Renal cortex interstitium (tissue), 11 donors: Measurements from ENCODE around the gene ALDH3B1. TPM values are rescaled to one million over a fixed set of nuclear protein-coding genes. Genes with fewer than 3 reads are reported as not detected.
A peak's percentile ranks its signal among the peaks of the same experiment; 100 is the strongest.

Source experiments
- DNase-seq, 11 donors: peaks; one replicate each; pipeline ENCODE4 v3.0.0-alpha.2; 2013; ENCODE audit warnings: low read depth in 9 of 11, low spot score in 4 of 11; ENCODE audit errors: extremely low read depth in 1 of 11
- polyA plus RNA-seq, 3 donors: library from polyadenylated mRNA; unstranded; fragments of 120-200 nt; gene quantifications; one replicate each; pipeline ENCODE4 v1.2.1, GENCODE V29; 2013; ENCODE audit not compliant: insufficient read length in 3 of 3

The ALDH3B1 gene
- polyA plus RNA-seq, 3 donors = 1.8 to 3.9 (median 2.2) TPM

DNA sequence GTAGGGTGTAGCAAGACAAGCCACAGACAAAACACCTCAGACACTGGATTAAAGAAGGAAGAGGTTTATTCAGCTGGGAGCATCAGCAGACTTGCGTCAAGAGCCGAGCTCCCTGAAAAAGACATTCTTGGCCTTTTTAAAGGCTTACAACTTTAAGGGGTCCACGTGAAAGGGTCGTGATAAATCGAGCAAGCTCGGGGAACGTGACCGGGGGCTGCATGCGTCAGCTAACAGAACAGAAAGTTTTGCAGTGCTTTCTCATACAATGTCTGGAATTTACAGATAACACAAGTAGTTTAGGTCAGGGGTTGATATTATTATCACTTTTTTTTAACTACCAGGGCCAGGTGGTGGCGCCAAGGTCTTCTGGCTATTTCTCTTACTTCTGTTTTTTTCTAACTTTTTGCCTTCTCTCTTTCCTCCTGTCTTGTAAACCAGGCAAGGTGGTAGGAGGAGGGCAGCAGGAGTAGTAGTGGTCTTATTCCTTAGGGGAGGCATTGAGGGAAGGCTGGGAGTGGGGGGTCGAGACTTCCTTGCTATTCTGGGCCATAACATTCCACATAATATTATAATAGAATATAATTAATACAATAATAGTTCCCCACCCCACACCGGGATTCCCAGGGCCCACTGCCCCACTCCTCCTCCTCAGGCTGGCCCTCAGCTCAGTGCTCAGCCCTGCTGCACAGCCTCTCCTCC lies 587 bp upstream of the ALDH3B1 start:
- DNase-seq = no peak

- no peak for DNase-seq
Observed at GRCh38 chr11:68011051-68011943, 1.2 kb downstream of the ALDH3B1 start.

DNA sequence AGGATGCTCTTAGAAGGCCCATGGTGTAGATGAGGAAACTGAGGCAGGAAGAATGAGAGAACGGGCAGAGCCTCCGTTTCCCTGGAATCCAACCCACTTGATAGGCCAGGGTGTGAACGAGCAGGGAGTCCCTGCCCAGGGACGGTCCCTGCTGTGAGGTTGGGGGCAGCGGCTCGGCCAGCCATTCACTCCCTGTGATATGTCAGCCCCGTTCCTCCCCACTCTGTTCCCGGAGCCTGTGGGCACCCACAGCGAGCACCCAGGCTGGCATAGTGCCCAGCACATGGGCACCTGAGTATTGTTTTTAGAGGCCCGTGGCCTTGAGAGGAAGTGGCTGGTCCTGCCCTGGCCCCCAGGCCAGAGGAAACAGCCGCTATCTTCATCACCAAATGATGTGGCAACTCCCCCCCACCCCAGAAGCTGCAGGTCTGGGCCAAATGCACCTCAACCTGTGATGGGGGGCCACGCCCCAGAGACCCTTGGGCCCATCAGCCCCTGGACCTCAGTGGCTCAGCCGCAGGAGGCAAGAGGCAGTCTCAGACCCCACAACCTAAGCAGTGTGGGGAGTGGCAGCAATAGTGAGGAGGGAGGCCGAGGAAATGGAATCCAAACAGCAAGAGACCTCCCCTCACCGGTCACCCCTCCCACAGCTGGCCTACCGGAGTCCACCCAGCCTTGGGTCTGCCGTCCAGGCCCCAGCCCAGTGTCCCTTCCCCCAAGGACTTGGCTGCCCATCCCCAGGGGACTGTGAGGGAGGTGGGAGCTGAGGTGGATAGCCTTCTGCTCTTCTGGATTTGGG lies 2.1 kb downstream of the ALDH3B1 start:
- DNase-seq = no peak

DNA sequence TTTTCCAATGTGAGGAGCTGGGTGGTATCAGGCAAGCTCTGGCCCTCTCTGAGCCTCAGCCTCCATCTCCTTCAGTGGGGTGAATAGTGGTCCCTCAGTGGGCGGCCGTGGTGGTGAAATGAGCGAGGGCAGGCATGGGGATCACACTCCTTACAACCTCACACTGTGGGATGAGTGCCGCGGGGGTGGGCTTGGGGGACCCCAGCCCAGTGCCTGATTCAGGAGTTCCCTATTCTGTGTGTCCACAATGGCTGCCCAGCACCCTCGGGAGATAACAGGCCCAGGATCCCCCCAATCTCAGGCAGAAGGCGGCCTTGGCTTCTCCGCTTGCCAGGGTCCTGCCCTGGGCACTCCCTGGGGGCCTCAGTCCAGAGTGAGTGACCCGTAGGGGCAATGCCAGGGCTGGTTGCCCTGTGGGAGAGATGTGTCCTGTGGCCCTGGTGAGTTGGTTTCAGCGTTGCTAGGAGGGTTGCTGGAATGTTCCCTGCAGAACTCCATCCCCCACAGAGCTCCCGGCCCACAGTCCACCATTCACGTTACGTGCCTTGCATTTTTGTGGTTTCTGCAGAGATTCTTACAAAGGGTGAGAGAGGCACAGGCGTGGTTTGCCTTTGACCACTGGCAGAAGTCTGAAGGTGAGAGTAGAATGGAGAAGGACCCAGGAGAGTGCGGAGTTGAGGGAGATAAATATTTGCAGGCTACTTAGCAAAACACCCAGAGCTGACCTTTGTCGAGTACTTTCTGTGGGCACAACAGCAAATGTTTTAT lies 2.9 kb downstream of the ALDH3B1 start:
- DNase-seq = peak in 1 of 11 donors; percentile 57

GRCh38 chr11:68013611-68014156 lies 3.6 kb downstream of the ALDH3B1 start:
- DNase-seq = no peak

DNA sequence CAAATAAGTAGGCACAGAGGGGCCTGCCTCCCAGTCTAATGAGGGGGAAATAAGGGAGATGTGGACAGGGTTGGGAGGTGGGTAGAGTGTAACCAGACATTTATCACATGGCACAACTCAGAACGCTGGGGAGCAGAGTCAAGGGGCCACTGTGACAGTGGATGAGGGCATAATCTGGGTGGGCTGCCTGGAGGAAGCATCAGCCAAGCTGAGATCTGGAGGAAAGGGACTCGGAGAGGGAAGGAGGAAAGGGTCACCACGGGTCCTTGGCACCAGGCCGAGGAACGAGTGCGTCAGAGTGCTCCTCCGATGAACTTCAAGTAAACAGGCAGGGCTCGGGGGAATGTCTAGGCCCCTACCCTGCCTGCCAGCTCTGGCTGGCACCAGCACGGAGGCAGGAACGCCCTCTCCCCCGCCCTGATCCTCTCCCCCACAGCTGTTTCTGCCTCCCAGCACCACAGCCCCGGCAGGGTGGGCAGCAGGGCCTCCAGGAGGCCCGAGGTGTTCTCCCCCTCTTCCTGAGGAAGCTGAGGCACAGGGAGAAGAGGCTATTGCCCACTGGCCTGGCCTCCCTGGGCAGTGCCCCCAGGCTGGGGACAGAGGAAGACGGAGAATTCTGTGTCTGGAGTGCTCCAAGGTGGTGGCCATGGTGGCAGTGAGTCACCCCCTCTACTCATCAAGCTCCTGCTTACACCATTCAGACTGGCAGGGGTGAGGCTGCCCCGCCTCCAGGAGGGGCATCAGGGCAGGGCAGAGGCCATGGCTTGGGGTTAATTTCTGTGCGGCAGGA lies 4.2 kb downstream of the ALDH3B1 start:
- no peak for DNase-seq

- DNase-seq = no peak
Observed at GRCh38 chr11:68014947-68015447, 4.9 kb downstream of the ALDH3B1 start.

GRCh38 chr11:68015467-68015866 lies 5.3 kb downstream of the ALDH3B1 start:
- no peak for DNase-seq

DNA sequence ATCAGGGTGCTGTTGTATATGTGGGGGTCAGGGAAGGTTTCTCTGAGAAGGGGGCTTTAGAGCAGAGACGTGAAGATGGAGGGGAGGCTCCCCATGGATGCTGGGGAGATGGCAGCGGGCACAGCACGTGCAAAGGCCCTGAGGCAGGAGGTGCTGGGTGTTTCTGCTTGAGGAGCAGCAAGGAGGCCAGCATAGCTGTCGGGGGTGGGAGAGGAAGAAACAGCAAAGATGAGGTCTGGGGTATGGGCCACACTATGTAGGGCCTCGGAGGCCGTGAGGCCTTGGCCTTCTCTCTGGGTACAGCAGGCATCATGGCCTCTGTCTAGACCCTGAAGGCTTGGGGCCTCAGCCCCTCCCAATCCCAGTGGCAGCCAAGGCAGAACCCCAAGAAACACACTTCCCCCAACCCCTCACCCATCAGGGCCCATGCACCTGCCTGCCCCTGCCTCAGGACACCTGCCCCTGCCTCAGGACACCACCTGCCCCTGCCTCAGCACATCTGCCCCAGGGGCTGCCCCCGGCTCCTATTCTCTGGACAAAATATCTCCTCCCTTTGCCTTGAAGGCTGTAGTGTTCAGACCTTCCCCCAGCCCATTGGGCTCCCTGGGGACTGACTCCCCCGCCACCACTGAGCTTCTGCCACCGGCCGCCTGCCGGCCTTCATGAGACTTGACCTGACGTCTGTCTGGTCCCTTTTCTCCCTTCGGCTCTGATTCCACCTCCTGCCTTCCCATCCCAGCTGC lies 6.2 kb downstream of the ALDH3B1 start:
- no peak for DNase-seq

GRCh38 chr11:68016904-68017817 lies 7.0 kb downstream of the ALDH3B1 start:
- no peak for DNase-seq

DNA sequence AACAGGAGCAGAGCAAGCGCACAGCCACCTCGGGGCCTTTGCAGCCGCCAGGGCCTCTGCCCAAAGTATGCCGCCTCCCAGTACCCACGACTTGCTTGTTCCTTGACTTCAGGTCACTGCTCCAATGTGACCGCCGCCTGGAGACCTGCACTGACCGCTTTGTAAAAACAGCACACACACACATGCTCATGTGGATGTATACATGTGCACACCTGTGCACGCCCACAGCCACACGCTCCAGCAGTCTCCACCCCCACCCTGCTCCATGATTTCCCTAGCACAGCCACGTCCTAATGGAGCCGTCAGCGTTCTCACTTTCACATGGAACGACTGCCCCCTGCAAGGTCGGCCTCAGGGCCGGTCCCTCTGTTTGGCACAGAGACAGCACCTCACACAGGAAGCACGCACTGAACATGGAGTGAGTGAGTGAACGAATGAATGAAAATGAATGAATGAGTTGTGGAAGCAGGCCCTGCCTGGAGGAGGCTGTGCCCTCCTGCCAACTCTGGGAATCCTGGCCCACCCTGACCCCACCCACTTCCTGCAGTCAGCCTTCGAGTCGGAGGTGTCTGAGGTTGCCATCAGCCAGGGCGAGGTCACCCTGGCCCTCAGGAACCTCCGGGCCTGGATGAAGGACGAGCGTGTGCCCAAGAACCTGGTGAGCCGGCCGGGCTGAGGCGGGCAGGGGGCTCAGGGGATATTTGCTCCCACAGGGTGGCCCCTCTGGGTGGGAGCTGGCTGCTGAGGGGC lies 8.0 kb downstream of the ALDH3B1 start:
- DNase-seq = no peak

DNA sequence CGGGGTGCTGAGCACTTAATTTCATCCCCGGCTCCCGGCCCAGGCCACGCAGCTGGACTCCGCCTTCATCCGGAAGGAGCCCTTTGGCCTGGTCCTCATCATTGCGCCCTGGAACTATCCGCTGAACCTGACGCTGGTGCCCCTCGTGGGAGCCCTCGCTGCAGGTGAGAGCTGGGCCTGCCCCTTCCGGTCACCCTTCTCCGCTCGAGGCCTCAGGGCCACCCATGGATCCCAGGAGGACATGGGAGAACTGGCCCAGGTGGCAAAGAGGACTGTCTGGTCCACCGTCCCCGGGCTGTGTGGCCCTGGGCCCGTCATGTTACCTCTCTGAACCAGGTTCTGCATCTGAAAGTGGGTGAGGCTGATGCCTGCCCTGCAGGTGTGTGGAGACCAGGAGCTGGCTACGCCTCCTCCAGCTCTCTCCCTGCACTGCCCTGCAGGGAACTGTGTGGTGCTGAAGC lies 8.6 kb downstream of the ALDH3B1 start:
- no peak for DNase-seq

GRCh38 chr11:68019486-68019885 lies 9.4 kb downstream of the ALDH3B1 start:
- no peak for DNase-seq

DNA sequence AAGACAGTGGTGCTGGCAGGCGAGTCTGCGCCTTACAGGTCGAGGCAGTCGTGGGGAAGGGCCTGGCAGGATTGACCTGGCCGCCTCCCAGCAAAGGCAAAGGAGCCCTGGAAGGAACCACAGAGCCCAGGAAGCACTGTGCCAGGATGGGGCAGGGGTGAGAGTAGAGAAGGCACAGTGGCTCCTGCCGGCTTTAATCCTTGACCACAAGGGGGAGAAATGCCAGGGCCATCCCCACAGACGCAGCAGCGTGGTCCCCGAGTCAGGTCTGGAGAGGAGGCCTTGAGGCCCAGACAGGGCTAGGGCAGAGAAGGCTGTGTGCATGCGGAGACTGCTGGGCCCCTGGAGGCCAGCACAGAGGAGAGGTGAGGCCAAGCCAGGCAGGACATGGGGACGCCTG lies 10.4 kb downstream of the ALDH3B1 start:
- DNase-seq = no peak

DNA sequence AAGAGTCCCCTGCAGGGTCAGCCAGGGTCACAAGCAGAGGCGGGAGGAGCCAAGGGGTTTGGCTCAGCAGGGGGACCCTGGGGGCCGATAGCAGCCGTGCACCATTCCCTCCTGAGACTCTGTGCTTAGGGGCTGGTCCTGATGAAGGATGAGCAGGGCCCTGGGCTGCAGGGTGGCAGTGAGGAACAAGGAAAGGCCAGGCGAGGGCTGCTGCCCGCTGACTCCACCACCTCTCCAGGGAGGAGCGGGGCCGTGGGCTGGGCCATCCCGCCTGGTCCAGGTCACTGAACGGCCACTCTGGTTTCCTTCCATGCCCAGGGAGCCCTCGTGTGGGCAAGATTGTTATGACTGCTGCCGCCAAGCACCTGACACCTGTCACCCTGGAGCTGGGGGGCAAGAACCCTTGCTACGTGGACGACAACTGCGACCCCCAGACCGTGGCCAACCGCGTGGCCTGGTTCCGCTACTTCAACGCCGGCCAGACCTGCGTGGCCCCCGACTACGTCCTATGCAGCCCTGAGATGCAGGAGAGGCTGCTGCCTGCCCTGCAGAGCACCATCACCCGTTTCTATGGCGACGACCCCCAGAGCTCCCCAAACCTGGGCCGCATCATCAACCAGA lies 11.2 kb downstream of the ALDH3B1 start:
- no peak for DNase-seq
